ENCODE data around the gene RAC3.

Gene RAC3

GRCh38 chr17:82051776-82052637 is 20.5 kb downstream of the RAC3 start, which contains the start of the genes GPS1 and RFNG:
Gene GPS1 (plus strand): TSS chr17:82051898. CDS start chr17:82051932, 34 bp downstream.
Gene RFNG (minus strand): TSS chr17:82051811. CDS start chr17:82051766, 45 bp downstream.
- peak; percentile 50 for DNase-seq (ENCODE audit: low read depth, low spot score)

DNA sequence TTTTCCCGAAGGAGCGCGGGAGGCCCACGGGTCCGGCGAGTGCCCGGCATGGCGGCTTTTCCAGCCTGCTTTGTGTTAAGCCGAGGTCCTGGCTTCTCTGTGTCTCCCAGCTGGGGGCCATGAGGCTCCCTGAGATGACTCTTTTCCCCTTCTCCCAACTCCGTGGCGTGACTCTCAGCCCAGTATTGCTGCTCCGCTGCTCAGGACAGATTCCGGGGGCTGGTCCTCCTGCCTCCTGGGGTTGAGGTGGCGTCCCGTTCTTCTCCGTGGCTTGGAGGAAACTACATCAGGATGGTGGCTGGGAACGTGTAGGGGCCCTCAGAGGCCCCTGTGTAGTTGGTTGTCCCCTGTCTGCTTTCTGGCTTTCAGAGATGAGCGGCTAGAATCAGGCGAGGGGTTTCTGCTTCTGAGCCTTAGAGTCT is 21.2 kb downstream of the RAC3 start:
- in situ Hi-C loops (cut with HindIII; ENCODE audit: low sequenced_read_pairs), result no loop called here
- H3K4me3 ChIP-seq (ENCODE audit: low read depth, low read length), result peak overlapping the region; percentile 76
- no peak for TF ChIP-seq CTCF (IDR thresholded peaks at IDR 0.05; ENCODE audit: low read depth, low read length)
- DNase-seq (ENCODE audit: low read depth, low spot score), result no peak

More at GRCh38 chr17:82051776-82052637, 20.5 kb downstream of the RAC3 start, which contains the start of the genes GPS1 and RFNG:
- in situ Hi-C loops (cut with HindIII; ENCODE audit: low sequenced_read_pairs), result no loop called here
- peak within 1 kb of the TSS; percentile 76 for H3K4me3 ChIP-seq (ENCODE audit: low read depth, low read length)
- no peak for TF ChIP-seq CTCF (IDR thresholded peaks at IDR 0.05; ENCODE audit: low read depth, low read length)

DNA sequence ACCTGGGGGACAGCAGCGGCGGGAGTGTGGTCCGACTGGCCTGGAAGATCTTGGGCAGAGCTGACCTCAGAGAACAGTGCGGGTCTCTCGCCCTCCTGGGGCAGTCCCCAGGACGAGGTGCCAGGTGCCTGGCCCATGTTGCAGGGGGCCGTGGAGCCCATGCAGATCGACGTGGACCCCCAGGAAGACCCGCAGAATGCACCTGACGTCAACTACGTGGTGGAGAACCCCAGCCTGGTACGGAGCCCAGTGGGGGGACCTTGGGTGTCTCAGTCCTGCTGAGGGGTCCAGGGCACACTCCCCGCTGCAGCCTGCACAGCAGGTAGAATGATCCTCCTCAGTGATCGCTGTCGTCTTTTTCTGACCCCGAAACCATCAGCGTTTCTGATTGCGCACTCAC is 21.7 kb downstream of the RAC3 start:
- no peak for DNase-seq (ENCODE audit: low read depth, low spot score)
- H3K4me3 ChIP-seq (ENCODE audit: low read depth, low read length), result peak overlapping the region; percentile 76
- in situ Hi-C loops (cut with HindIII; ENCODE audit: low sequenced_read_pairs), result no loop called here
- TF ChIP-seq CTCF (IDR thresholded peaks at IDR 0.05; ENCODE audit: low read depth, low read length), result no peak

DNA sequence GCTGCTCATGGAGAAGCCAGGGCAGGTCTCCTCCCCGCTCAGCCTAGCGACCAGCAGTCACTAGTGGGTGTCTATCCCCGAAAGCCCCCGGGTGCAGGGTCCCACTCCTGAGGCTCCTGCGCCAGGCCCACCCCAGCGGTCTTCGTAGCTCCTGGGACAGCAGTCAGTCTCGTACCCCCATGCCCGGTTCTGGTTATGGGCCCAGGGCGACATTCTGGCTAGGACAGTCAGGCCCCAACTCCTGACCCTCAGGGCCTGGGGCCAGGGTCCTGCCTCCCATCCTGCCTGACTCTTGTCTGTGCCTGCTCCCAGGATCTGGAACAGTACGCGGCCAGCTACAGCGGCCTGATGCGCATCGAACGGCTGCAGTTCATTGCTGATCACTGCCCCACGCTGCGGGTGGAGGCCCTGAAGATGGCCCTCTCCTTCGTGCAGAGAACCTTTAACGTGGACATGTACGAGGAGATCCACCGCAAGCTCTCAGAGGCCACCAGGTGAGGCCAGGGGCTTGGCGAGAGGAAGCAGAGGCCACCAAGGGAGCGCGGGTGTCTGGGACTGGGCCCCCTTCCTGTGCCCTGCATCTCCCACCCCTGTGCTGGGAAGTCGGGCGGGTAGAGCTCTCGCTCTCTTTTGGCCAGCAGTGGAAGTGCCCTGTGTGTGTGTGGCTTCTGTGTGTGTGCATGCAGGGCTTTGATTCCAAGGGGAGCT is 22.2 kb downstream of the RAC3 start:
- in situ Hi-C loops (cut with HindIII; ENCODE audit: low sequenced_read_pairs), result no loop called here
- H3K4me3 ChIP-seq (ENCODE audit: low read depth, low read length), result no peak overlapping the region
- TF ChIP-seq CTCF (IDR thresholded peaks at IDR 0.05; ENCODE audit: low read depth, low read length), result no peak
- DNase-seq (ENCODE audit: low read depth, low spot score), result no peak

- no peak overlapping the region for H3K4me3 ChIP-seq (ENCODE audit: low read depth, low read length)
- no peak for TF ChIP-seq CTCF (IDR thresholded peaks at IDR 0.05; ENCODE audit: low read depth, low read length)
- in situ Hi-C loops (cut with HindIII; ENCODE audit: low sequenced_read_pairs), result no loop called here
- no peak for DNase-seq (ENCODE audit: low read depth, low spot score)
These were observed 23.0 kb downstream of the RAC3 start for GRCh38 chr17:82054351-82055022.
